K562 (cell line): ENCODE data around the gene NOL12. TPM values are rescaled to one million over a fixed set of nuclear protein-coding genes. Genes with fewer than 3 reads are reported as not detected.

Experiments used
- ATAC-seq: fragments of 200-7000 bp; cut with Tn5 transposase; 3 replicates; pipeline ENCODE4 v1.9.1; 2020; ENCODE audit warnings: moderate library complexity
- BruUV-seq: library from RNA; stranded (reverse); fragments of 400-500 nt; replicated peaks from 2 replicates; lab custom pipeline; 2021; lab: Mats Ljungman, UMichigan
- CTCF ChIA-PET: fragments of 300-600 bp; formaldehyde crosslinking; extraction: SDS; loops from one replicate; lab custom pipeline; 2021; ENCODE audit warnings: low intra/inter-chr PET ratio; lab: Yijun Ruan, JAX
- POLR2A ChIA-PET: fragments of 300-600, 350-650 bp; sonication (Branson Sonifier 250); formaldehyde crosslinking; extraction: SDS; loops from one replicate; lab custom pipeline; 2021; ENCODE audit warnings: antibody characterized with exemption, inconsistent platforms; lab: Yijun Ruan, JAX
- DNase-seq, 4 experiments: peaks; one replicate each; pipeline versions ENCODE4 v3.0.0 to v3.0.0-alpha.2; 2011 to 2018; ENCODE audit warnings: low spot score in 3 of 4, mixed read lengths in 3 of 4; ENCODE audit errors: extremely low read depth in 1 of 4
- FAIRE-seq: peaks from 2 replicates; lab custom pipeline; 2011; peaks lifted over from hg19 to GRCh38; lab: Jason Lieb, UNC
- H2AFZ ChIP-seq: 2 replicates; pipeline ENCODE4 v1.6.0; 2011; ENCODE audit warnings: low read depth, low read length, control low read depth, inconsistent platforms
- H3K27ac ChIP-seq: fragments of 200-600 bp; 3 replicates; pipeline ENCODE4 v1.8.0; 2011; ENCODE audit warnings: low read depth, mild to moderate bottlenecking, control low read depth, inconsistent platforms, low read length, moderate library complexity, mixed read lengths; ENCODE audit errors: extremely low read depth
- H3K27me3 ChIP-seq, 2 experiments: fragments of 300-600 bp in 1 of 2; 2 replicates in 1 of 2; 3 replicates in 1 of 2; pipeline versions ENCODE4 v1.6.0 to v1.8.0; 2011; ENCODE audit warnings: inconsistent platforms in 2 of 2, low read length in 2 of 2, mild to moderate bottlenecking in 1 of 2, mixed read lengths in 1 of 2, moderate library complexity in 1 of 2; ENCODE audit not compliant: control insufficient read depth in 2 of 2, insufficient read depth in 2 of 2
- H3K36me3 ChIP-seq: fragments of 300-600 bp; 3 replicates; pipeline ENCODE4 v1.8.0; 2011; ENCODE audit warnings: mild to moderate bottlenecking, low read length, inconsistent platforms; ENCODE audit not compliant: control insufficient read depth, insufficient read depth
- H3K4me1 ChIP-seq, 2 experiments: fragments of 200-600 bp in 1 of 2; replicated peaks in 1 of 2; 2 replicates in 1 of 2; 3 replicates in 1 of 2; pipeline versions ENCODE4 v1.5.1 to v1.8.0; 2011; ENCODE audit warnings: inconsistent platforms in 2 of 2, low read length in 2 of 2, mild to moderate bottlenecking in 1 of 2, mixed read lengths in 1 of 2, moderate library complexity in 1 of 2; ENCODE audit not compliant: control insufficient read depth in 2 of 2, insufficient read depth in 2 of 2
- H3K4me2 ChIP-seq: 2 replicates; pipeline ENCODE4 v1.6.1; 2011; ENCODE audit warnings: low read length, control low read depth, inconsistent platforms, mixed read lengths; ENCODE audit not compliant: insufficient read depth
- H3K4me3 ChIP-seq: fragments of 200-600 bp; sonication (generic), shearing (Covaris generic); 2 replicates; pipeline ENCODE4 v1.5.1; 2016; ENCODE audit warnings: control low read depth, inconsistent platforms
- H3K79me2 ChIP-seq: fragments of 200-600 bp; 3 replicates; pipeline ENCODE4 v1.8.0; 2011; ENCODE audit warnings: low read length, inconsistent platforms; ENCODE audit not compliant: control insufficient read depth, insufficient read depth
- H3K9ac ChIP-seq, 2 experiments: 2 replicates each; pipeline versions ENCODE4 v1.6.0 to v1.6.1; 2011; ENCODE audit warnings: low read depth in 2 of 2, low read length in 2 of 2, control low read depth in 1 of 2, inconsistent platforms in 1 of 2, mild to moderate bottlenecking in 1 of 2, mixed read lengths in 1 of 2; ENCODE audit not compliant: insufficient read depth in 1 of 2
- H3K9me1 ChIP-seq: one replicate; pipeline ENCODE4 v1.6.0; 2011; ENCODE audit warnings: inconsistent platforms, mild to moderate bottlenecking, low read length, moderate library complexity; ENCODE audit not compliant: control insufficient read depth, insufficient read depth
- H3K9me3 ChIP-seq: replicated peaks from 2 replicates; pipeline ENCODE4 v1.5.1; 2011; ENCODE audit warnings: low read depth, low read length, inconsistent platforms; ENCODE audit not compliant: control insufficient read depth, insufficient read depth
- H4K20me1 ChIP-seq: replicated peaks from 2 replicates; pipeline ENCODE4 v1.6.1; 2011; ENCODE audit warnings: low read length, inconsistent platforms, mixed read lengths; ENCODE audit not compliant: control insufficient read depth, insufficient read depth
- ARID1B ChIP-seq: fragments of 450-650 bp; IDR thresholded peaks from 2 replicates; pipeline ENCODE4 v1.6.1; 2016; ENCODE audit warnings: antibody characterized with exemption, mild to moderate bottlenecking, inconsistent platforms
- BCOR ChIP-seq: fragments of 450-650 bp; IDR thresholded peaks from 2 replicates; pipeline ENCODE4 v1.6.1; 2016
- CHD4 ChIP-seq: fragments of 200-600 bp; sonication (generic); IDR thresholded peaks from 3 replicates; pipeline ENCODE4 v1.6.1; 2012; ENCODE audit warnings: low read depth, mild to moderate bottlenecking, mixed read lengths, low read length, inconsistent platforms; ENCODE audit not compliant: insufficient read depth, insufficient replicate concordance, poor library complexity, severe bottlenecking
- DPF2 ChIP-seq: fragments of 450-650 bp; IDR thresholded peaks from 2 replicates; pipeline ENCODE4 v1.6.1; 2016
- ETS1 ChIP-seq: conservative IDR thresholded peaks from 2 replicates; pipeline ENCODE4 v1.6.1; 2011; ENCODE audit warnings: low read depth, mild to moderate bottlenecking, low read length; ENCODE audit not compliant: control insufficient read depth
- FOSL1 ChIP-seq: fragments of 200-800 bp; sonication (Bioruptor generic); conservative IDR thresholded peaks from 2 replicates; pipeline ENCODE4 v1.6.1; 2016; ENCODE audit warnings: missing genetic modification characterization, missing compliant biosample characterization
- NFIC ChIP-seq: fragments of 450-650 bp; IDR thresholded peaks from 2 replicates; pipeline ENCODE4 v1.6.1; 2017; ENCODE audit warnings: mild to moderate bottlenecking, inconsistent platforms
- RBM25 ChIP-seq: fragments of 200-400 bp; formaldehyde crosslinking; IDR thresholded peaks from 2 replicates; pipeline ENCODE4 v1.6.1; 2018; ENCODE audit warnings: low read length, low read depth, moderate library complexity; ENCODE audit not compliant: severe bottlenecking
- SMARCE1 ChIP-seq: fragments of 450-650 bp; IDR thresholded peaks from 2 replicates; pipeline ENCODE4 v1.7.1; 2016; ENCODE audit warnings: mild to moderate bottlenecking
- ZBTB33 ChIP-seq: sonication (generic); formaldehyde crosslinking; IDR thresholded peaks from 2 replicates; pipeline ENCODE4 v1.8.1; 2023; ENCODE audit warnings: mild to moderate bottlenecking, missing genetic modification reagents
- ZBTB5 ChIP-seq: fragments of 450-650 bp; IDR thresholded peaks from 2 replicates; pipeline ENCODE4 v1.6.1; 2017; ENCODE audit warnings: antibody characterized with exemption
- ZFP36 ChIP-seq: fragments of 150-350 bp; IDR thresholded peaks from 2 replicates; pipeline ENCODE4 v1.6.1; 2018; ENCODE audit warnings: low read length, low read depth; ENCODE audit not compliant: partially characterized antibody
- ZKSCAN8 ChIP-seq: fragments of 200-800 bp; sonication (Bioruptor generic); IDR thresholded peaks from 2 replicates; pipeline ENCODE4 v1.6.1; 2016; ENCODE audit warnings: missing genetic modification characterization, missing compliant biosample characterization
- ZNF23 ChIP-seq: fragments of 250-450 bp; sonication (Bioruptor Pico); IDR thresholded peaks from 2 replicates; pipeline ENCODE4 v1.4.0; 2020; ENCODE audit warnings: mild to moderate bottlenecking
- WGBS: fragments of 100-300 bp; shearing (Covaris generic); methylation state at CpG from one replicate; pipeline ENCODE4 v1.1.6; 2016; ENCODE audit warnings: low coverage, mixed read lengths; ENCODE audit not compliant: insufficient coverage; ENCODE audit errors: missing lambda C conversion rate; 5-methylcytosine and 5-hydroxymethylcytosine counted together
- in situ Hi-C: fragments of 300-500 bp; cut with MboI; formaldehyde crosslinking; loops from 4 replicates; pipeline ENCODE4 v1.15.0; 2018; ENCODE audit warnings: inconsistent platforms, mixed read lengths
- intact Hi-C: fragments of 100-400 bp; cut with micrococcal nuclease; formaldehyde crosslinking; loops from 2 replicates; pipeline ENCODE4 v1.14.2; 2022
- polyA plus RNA-seq, 8 experiments: library from polyadenylated mRNA; depleted of rRNA in 4 of 8; stranded (reverse) in 5 of 8; unstranded in 3 of 8; fragments of >200 nt; fragmentation: Nextera tagmentation in 2 of 8; fragmentation: Illumina TruSeq in 1 of 8; extraction: Ambion mirVana in 2 of 8; extraction: Trizol in 1 of 8; gene quantifications; 2 replicates each; pipeline versions ENCODE4 v1.2.1 to v1.2.3, GENCODE V29; 2011 to 2014; ENCODE audit warnings: inconsistent platforms in 1 of 8, missing spikeins in 1 of 8
- total RNA-seq, 7 experiments: library from RNA; depleted of rRNA in 6 of 7; stranded (reverse); fragments of >200 nt in 6 of 7; fragmentation: Illumina TruSeq in 2 of 7; extraction: Trizol in 2 of 7; gene quantifications; 2 replicates each; pipeline versions ENCODE4 v1.2.1 to v1.2.3, GENCODE V29; 2011 to 2021; ENCODE audit warnings: low replicate concordance in 1 of 7

NOL12 gene
- total and polyA plus RNA-seq, 9 of the 15 experiments (the other 6 are each of a cell fraction or from before 2014, with no cell fraction given): 2.8 to 40.9 (median 28.5) TPM

GRCh38 chr22:37741312-37741795, 55.2 kb downstream of the NOL12 start (continued):
- TF ChIP-seq ETS1 (no peak), CHD4 (peak; percentile 58), NFIC (peak; percentile 40), ZNF23 (CRISPR knock-in tag) (no peak), ZBTB5 (no peak)

GRCh38 chr22:37742376-37743171, 56.4 kb downstream of the NOL12 start:
- H3K4me3 ChIP-seq: no peak overlapping the region
- 23% methylated on average over 14 of the region's 16 CpGs for WGBS
- in situ Hi-C loops (no loop called here), intact Hi-C loops (no loop called here)
- no peak overlapping the region for H2AFZ ChIP-seq
- H4K20me1 ChIP-seq: no peaks in the 10 kb centered on the region; the same call in 1 of the 2 replicates
- no peaks in the 10 kb centered on the region for H3K36me3 ChIP-seq
- ChIA-PET CTCF (interaction anchor here (0.6 kb wide), 1 partner anchor 119 kb away, joined by 3 read pairs; no protein-coding TSS in a partner anchor), POLR2A (no interaction called here)
- no peaks in the 10 kb centered on the region for H3K9me3 ChIP-seq
- H3K9me1 ChIP-seq: no peaks in the 10 kb centered on the region
- DNase-seq: peak in 1 of 4 experiments; percentile 25
- peak; percentile 77 for FAIRE-seq
- peaks cover 13% of the 10 kb centered on the region for H3K79me2 ChIP-seq
- no peak overlapping the region for H3K27ac ChIP-seq
- H3K27me3 ChIP-seq: no peaks in the 10 kb centered on the region
- H3K4me1 ChIP-seq: peaks cover 12 to 39% of the 10 kb centered on the region in 2 experiments
- no peak overlapping the region for H3K9ac ChIP-seq
- no TSS peak for BruUV-seq
- ATAC-seq: no peak
- H3K4me2 ChIP-seq: no peak overlapping the region
- TF ChIP-seq ZKSCAN8 (CRISPR knock-in tag) (peak; percentile 58; the same call in 1 of the 2 replicates), ZBTB33 (CRISPR knock-in tag) (no peak), FOSL1 (tag) (peak; percentile 77), DPF2 (0 out of 2 replicates have a peak, but pooled peaks have one; percentile 34), RBM25 (peak; percentile 43), ARID1B (0 out of 2 replicates have a peak, but pooled peaks have one; percentile 39), SMARCE1 (0 out of 2 replicates have a peak, but pooled peaks have one; percentile 25), ZFP36 (peak; percentile 29), BCOR (peak; percentile 63; the same call in 1 of the 2 replicates)
